Measurements from ENCODE around the gene UTP4.

GRCh38 chr16:69179328-69180010, 47.0 kb downstream of the UTP4 start:
- TF ChIP-seq, protein P1, sequence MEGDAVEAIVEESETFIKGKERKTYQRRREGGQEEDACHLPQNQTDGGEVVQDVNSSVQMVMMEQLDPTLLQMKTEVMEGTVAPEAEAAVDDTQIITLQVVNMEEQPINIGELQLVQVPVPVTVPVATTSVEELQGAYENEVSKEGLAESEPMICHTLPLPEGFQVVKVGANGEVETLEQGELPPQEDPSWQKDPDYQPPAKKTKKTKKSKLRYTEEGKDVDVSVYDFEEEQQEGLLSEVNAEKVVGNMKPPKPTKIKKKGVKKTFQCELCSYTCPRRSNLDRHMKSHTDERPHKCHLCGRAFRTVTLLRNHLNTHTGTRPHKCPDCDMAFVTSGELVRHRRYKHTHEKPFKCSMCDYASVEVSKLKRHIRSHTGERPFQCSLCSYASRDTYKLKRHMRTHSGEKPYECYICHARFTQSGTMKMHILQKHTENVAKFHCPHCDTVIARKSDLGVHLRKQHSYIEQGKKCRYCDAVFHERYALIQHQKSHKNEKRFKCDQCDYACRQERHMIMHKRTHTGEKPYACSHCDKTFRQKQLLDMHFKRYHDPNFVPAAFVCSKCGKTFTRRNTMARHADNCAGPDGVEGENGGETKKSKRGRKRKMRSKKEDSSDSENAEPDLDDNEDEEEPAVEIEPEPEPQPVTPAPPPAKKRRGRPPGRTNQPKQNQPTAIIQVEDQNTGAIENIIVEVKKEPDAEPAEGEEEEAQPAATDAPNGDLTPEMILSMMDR (IDR thresholded peaks at IDR 0.05), result no peak
- TF ChIP-seq POLR2A (IDR thresholded peaks at IDR 0.05), result no peak
